ENCODE results near the gene PCDHGA1. TPM values are rescaled to one million over a fixed set of nuclear protein-coding genes. Genes with fewer than 3 reads are reported as not detected.
A peak's percentile ranks its signal among the peaks of the same experiment; 100 is the strongest.

PCDHGA1 gene
- total RNA-seq, 1 donor from 2014 or later = 0.80 TPM

DNA sequence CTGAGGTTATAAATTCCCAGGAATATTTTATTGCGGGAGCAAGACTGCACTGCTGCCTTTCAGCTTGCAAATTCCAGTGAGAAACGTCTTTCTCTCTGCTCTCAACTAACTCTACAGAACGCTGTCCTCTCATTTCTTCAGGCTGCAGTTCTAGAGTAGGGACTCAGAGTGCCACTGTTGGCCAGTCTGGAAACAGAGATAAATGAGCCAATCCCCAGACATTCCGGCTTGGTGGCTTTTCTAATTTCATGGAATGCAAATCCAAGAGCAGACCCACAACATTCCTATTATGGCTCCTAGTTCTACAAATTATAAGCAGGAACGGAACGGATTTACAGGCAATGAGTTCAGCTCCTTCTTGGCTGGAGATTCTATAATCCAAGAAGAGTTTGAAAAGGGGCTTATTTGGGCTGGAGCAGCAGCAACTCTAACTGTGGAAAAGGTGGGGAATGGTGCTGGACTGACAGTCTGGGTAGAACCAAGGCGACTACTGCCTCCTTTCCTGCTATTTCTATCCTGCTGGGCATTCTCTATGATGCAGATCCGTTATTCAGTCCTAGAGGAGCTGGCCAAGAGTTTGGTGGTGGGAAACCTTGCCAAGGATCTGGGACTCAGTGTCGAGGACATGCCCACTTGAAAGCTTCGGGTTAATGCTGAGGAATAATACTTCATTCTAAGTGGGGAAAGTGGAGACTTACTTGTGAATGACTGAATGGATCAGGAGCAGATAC, 109.3 kb downstream of the PCDHGA1 start:
- no peak for DNase-seq (ENCODE audit: low read depth)

DNA sequence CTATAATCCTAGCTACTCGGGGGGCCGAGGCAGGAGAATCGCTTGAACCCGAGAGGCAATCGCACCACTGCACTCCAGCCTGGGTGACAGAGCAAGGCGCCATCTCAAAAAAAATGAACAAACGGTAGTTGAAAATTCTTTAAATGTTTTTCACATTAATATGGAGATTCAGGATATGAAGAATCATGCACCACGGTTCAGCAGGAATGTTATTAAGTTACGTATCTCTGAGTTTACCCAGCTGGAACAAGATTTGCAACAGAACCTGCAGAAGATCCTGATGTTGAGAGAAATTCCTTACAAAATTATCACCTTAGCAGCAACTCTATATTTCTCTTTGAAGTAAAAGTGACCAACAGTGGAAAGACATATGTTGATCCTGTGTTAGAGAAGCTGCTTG, 110.0 kb downstream of the PCDHGA1 start:
- DNase-seq (ENCODE audit: low read depth) = no peak

DNA sequence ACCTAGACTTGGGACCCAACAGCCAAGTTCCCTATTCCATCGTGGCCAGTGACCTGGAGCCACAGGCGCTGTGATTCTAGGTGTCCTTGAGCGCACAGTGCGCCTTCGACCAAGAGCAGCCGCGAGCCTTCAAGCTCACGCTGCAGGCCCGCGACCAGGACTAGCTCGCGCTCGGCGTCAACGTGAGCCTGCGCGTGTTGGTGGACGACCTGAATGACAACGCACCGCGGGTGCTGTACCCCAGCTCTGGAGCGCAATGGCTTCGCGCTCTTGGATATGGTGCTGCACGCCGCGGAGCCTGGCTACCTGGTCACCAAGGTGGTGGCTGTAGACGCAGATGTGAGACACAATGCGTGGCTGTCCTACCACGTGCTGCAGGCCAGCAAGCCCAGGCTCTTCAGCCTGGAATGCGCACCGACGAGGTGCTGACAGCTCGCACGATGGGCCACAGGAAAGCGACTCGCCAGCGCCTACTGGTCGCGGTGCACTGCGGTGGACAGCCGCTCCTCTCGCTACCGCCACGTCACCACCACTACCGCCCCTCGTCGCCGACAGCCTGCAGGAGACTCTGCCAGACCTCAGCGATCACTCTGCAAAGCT, 111.4 kb downstream of the PCDHGA1 start:
- no peak for DNase-seq (ENCODE audit: low read depth)

DNA sequence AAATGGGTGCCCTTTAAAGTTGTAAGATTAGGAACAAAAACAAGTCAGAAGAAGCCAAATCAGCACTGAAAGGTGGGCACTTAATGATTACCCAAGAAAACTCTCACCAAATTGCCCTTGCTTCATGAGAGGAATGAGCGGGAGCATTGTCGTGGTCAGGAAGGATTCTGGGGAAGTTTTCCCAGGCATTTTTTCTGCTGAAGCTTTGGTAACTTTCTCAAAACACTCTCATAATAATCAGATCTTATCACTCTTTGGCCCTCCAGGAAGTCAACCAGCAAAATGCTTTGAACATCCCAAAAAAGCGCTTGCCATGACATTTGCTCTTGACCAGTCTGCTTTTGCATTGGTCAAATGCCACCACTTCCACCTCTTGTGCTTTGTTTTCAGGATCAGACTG, 135.0 kb downstream of the PCDHGA1 start:
- peak; percentile 46 for DNase-seq (ENCODE audit: low read depth)

DNA sequence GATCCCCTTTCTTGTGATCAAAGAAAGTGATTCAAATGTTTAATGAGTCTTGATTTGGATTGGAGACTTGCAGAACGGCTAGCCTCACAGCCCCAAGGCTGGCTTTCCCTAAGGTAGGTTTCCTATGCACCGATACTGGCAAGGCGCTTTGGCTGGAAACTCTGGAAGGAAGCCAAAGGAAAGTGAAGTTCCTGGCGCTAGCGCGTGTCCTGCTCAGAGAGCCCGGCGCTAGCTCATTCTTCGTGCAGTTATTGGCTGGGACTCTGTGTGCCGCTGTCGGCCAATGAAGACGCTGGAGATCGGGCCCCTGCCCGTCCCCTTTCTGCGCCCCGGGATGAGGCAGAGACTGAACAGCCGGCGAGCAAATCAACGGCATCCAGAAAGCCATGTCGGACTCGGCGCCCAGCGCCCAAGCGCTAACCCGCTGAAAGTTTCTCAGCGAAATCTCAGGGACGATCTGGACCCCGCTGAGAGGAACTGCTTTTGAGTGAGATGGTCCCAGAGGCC, 145.4 kb downstream of the PCDHGA1 start, which contains the start of gene PCDHGC3:
Gene PCDHGC3, plus strand, starts transcription at position 342 of the 507 bp plus-strand sequence. Its CDS starts 151 bp downstream, at position 493.
- peak; percentile 88 for DNase-seq (ENCODE audit: low read depth)

DNA sequence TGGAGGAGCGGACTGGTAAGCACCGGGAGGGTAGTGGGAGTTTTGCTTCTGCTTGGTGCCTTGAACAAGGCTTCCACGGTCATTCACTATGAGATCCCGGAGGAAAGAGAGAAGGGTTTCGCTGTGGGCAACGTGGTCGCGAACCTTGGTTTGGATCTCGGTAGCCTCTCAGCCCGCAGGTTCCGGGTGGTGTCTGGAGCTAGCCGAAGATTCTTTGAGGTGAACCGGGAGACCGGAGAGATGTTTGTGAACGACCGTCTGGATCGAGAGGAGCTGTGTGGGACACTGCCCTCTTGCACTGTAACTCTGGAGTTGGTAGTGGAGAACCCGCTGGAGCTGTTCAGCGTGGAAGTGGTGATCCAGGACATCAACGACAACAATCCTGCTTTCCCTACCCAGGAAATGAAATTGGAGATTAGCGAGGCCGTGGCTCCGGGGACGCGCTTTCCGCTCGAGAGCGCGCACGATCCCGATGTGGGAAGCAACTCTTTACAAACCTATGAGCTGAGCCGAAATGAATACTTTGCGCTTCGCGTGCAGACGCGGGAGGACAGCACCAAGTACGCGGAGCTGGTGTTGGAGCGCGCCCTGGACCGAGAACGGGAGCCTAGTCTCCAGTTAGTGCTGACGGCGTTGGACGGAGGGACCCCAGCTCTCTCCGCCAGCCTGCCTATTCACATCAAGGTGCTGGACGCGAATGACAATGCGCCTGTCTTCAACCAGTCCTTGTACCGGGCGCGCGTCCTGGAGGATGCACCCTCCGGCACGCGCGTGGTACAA, 146.0 kb downstream of the PCDHGA1 start:
- DNase-seq (ENCODE audit: low read depth) = peak; percentile 36

DNA sequence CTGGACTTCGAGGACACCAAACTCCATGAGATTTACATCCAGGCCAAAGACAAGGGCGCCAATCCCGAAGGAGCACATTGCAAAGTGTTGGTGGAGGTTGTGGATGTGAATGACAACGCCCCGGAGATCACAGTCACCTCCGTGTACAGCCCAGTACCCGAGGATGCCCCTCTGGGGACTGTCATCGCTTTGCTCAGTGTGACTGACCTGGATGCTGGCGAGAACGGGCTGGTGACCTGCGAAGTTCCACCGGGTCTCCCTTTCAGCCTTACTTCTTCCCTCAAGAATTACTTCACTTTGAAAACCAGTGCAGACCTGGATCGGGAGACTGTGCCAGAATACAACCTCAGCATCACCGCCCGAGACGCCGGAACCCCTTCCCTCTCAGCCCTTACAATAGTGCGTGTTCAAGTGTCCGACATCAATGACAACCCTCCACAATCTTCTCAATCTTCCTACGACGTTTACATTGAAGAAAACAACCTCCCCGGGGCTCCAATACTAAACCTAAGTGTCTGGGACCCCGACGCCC, 146.8 kb downstream of the PCDHGA1 start:
- DNase-seq (ENCODE audit: low read depth) = no peak

DNA sequence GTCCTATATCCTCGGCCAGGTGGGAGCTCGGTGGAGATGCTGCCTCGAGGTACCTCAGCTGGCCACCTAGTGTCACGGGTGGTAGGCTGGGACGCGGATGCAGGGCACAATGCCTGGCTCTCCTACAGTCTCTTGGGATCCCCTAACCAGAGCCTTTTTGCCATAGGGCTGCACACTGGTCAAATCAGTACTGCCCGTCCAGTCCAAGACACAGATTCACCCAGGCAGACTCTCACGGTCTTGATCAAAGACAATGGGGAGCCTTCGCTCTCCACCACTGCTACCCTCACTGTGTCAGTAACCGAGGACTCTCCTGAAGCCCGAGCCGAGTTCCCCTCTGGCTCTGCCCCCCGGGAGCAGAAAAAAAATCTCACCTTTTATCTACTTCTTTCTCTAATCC, 147.5 kb downstream of the PCDHGA1 start:
- no peak for DNase-seq (ENCODE audit: low read depth)

DNA sequence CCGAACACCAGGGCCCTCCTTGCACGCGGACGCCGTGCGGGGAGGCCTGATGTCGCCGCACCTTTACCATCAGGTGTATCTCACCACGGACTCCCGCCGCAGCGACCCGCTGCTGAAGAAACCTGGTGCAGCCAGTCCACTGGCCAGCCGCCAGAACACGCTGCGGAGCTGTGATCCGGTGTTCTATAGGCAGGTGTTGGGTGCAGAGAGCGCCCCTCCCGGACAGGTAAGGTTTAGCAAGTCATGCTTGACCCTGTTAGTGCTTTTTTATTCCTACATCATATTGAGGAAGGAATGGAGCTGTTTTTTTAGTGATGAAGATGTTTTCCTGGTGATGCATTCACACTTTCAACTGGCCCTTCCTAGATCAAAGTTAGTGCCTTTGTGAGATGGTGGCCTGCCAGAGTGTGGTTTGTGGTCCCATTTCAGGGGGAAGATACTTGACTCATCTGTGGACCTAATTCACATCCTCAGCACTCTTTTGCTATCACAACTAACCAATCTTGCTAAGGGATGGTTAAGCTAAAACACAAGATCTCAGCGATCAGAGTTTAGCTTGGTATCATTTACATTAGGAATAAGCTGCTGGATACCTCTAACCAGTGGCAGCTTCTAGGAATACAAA, 148.1 kb downstream of the PCDHGA1 start:
- no peak for DNase-seq (ENCODE audit: low read depth)

DNA sequence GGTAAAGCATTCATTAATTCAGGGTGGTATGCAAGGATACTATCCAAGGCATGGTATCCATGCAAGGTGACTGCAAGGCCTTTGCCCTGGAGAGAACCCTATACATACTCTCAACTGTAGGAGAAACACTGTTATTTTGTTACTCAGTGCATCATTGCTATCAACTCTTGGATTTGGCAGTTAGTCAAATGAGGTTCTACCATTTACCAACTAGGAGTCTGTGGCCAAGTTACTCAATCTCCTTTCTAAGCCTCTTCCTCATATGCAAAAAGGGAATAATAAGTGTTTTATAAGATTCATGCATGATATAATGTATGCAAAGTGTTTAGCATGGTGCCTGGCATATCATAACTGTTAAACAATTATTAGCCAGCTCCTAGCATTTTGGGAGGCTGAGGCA, 149.5 kb downstream of the PCDHGA1 start:
- no peak for DNase-seq (ENCODE audit: low read depth)

DNA sequence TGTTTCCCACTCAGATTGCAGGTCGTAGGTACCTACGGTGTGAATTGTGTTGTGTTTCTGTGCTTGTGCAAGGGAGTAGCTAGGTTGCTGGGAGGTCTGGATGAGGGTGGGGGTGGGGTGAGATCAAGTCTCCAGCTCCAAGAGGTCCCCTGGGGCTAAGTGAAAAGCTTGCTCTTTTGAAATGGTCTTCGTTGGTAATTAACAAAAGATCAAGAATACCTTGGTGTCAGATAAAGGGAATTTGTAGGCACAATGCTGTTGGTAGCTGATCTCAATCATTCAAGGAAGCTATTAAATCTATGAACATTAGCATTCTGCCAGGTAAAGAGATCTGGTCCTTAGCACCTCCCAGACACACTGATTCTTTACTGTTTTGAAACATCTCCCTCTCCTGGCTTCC, 153.6 kb downstream of the PCDHGA1 start:
- no peak for DNase-seq (ENCODE audit: low read depth)

DNA sequence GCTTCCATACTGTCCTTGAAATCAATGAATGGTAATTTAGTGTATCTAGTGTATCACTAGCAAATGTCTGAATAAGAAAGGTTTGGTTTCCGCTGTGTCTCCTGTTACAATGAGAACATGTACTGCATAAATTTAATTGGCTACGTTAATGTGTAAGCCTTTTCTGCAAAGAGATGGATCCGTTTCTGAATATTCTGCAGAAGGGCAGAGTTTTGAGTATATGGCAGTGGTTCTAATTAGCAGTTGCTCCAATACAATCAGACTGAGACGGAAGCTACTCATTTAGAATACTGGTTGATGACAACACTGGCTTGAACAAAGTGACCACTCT, 154.0 kb downstream of the PCDHGA1 start:
- peak; percentile 21 for DNase-seq (ENCODE audit: low read depth)

DNA sequence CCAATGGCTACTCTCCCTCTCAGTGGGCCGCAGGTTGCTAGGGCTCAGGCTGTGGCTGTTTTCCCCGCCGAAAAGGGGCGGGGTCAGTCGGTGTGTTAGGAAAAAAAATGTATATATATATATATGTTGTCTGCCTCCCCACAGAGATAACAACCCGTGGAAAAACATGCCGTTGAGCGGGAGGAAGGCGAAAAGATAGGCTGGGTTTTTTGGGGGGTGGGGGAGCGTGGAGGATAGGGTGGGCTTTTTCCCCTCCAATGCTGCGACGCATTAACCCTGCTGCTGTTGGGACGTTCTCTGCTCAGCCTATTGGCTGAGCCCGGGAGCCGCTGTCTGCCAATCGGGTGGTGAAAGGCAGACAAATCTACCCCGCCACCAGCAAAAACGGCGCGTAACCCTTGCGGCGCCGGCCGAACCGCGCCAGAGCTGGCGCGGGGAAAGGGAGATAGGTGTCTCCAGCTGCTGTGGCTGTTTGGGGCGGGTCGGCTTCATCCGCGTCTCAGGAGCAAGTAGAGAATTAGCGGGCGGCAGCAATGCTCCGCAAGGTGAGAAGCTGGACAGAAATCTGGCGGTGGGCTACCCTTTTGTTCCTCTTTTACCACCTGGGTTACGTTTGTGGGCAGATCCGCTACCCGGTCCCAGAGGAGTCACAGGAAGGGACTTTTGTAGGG, 154.5 kb downstream of the PCDHGA1 start, which contains the start of gene PCDHGC4:
Gene PCDHGC4, plus strand, starts transcription at position 390 of the 671 bp plus-strand sequence. Its CDS starts 144 bp downstream, at position 534.
- DNase-seq (ENCODE audit: low read depth) = no peak

DNA sequence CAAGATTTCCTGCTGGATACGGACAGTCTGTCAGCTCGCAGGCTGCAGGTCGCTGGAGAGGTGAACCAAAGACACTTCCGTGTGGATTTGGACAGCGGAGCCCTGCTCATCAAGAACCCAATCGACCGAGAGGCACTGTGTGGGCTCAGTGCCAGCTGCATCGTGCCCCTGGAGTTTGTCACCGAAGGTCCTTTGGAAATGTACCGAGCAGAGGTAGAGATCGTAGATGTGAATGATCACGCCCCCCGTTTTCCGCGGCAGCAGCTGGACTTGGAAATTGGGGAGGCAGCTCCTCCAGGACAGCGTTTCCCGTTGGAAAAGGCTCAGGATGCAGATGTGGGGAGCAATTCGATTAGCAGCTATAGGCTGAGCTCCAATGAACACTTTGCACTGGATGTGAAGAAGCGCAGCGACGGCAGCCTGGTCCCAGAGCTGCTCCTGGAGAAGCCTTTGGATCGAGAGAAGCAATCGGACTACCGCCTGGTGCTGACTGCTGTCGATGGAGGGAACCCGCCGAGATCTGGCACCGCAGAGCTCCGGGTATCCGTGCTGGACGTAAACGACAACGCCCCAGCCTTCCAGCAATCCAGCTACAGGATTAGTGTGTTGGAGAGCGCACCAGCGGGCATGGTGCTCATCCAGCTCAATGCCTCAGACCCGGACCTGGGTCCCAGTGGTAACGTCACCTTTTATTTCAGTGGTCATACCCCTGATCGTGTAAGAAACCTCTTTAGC, 155.2 kb downstream of the PCDHGA1 start:
- DNase-seq (ENCODE audit: low read depth) = no peak

DNA sequence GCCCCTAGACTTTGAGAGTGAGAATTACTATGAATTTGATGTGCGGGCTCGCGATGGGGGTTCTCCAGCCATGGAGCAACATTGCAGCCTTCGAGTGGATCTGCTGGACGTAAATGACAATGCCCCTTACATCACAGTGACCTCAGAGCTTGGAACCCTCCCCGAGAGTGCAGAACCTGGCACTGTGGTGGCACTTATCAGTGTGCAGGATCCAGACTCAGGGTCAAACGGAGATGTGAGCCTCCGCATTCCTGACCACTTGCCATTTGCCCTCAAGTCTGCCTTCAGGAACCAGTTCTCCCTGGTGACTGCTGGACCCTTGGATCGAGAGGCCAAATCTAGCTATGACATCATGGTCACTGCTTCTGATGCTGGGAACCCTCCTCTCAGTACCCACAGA, 155.8 kb downstream of the PCDHGA1 start:
- DNase-seq (ENCODE audit: low read depth) = no peak

DNA sequence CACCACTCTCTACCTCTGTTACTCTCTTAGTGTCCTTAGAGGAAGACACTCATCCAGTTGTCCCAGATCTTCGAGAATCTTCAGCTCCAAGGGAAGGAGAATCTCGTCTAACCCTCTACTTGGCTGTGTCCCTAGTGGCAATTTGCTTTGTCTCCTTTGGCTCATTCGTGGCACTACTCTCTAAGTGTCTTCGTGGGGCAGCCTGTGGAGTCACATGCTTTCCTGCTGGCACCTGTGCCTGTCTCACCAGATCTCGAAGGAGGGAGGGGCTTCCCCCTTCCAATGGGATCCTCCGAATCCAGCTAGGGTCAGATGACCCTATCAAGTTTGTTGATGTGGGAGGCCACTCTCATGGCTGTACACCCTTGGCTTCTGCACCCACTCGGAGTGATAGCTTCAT, 156.8 kb downstream of the PCDHGA1 start:
- no peak for DNase-seq (ENCODE audit: low read depth)

DNA sequence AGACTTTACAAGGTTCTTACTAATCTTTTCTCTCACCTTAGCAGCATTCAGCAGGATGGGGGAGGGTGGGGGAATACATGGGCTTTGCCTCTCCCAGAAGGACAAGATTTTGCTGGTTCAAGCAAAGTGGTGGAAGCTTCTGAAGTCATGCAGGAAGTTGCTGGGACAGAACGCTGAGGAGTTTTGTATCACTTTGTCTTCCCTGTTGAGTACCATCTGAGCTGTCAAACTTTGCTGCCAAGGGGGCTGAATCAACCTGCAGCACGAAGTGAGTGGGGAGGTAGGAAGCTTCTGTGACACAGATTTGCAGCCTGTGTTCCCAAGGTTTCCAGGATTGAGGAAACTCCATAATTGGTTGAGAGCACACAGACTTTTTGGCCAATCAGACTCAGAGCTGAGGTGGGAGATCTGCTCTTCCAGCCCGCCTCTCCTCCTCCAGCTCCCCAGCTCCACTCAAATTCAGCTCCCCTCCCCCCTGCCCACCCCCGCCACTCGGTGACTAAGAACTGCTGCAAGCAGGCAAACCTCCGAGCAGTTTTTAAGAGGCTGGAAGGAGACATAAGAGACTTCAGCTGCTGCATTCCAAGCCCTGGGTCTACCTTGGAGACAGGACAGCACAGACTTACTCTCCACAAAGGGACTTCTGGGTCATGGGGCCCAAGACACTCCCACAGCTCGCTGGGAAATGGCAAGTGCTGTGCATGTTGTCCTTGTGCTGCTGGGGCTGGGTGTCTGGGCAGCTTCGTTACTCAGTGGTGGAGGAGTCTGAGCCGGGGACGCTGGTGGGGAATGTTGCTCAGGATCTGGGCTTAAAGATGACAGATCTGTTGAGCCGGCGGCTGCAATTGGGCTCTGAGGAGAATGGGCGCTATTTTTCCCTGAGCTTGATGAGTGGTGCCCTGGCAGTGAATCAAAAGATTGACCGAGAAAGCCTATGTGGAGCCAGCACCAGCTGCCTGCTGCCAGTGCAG, 158.6 kb downstream of the PCDHGA1 start, which contains the start of gene PCDHGC5:
Gene PCDHGC5, plus strand, starts transcription at position 491 of the 971 bp plus-strand sequence. Its CDS starts 160 bp downstream, at position 651.
- DNase-seq (ENCODE audit: low read depth) = peak; percentile 26

DNA sequence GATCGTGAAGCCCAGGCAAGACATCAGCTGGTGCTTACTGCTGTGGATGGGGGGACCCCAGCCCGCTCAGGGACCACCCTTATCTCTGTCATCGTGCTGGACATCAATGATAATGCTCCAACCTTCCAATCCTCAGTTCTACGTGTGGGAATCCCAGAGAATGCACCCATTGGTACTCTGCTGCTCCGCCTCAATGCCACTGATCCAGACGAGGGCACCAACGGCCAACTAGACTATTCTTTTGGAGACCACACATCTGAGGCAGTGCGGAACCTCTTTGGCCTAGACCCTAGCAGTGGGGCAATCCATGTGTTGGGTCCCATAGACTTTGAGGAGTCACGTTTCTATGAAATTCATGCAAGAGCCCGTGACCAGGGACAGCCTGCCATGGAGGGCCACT, 159.5 kb downstream of the PCDHGA1 start:
- no peak for DNase-seq (ENCODE audit: low read depth)

DNA sequence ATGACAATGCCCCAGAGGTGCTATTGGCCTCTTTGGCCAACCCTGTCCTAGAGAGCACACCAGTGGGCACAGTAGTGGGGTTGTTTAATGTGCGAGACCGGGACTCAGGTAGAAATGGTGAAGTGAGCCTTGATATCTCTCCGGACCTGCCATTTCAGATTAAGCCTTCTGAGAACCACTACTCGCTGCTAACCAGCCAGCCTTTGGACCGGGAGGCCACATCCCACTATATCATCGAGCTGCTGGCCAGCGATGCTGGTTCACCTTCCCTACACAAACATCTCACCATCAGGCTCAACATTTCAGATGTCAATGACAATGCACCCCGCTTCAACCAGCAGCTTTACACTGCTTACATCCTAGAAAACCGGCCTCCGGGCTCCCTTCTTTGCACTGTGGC, 160.0 kb downstream of the PCDHGA1 start:
- no peak for DNase-seq (ENCODE audit: low read depth)
